ENCODE data around the gene TET1. TPM values are rescaled to one million over a fixed set of nuclear protein-coding genes. Genes with fewer than 3 reads are reported as not detected.
"Not testable (repeated sequence)": the region's sequence is repeated elsewhere in the genome, so short reads cannot be mapped to it uniquely, and the experiment has no call there.

TET1 gene
- total RNA-seq, 1 donor from 2014 or later: 3.6 TPM

DNA sequence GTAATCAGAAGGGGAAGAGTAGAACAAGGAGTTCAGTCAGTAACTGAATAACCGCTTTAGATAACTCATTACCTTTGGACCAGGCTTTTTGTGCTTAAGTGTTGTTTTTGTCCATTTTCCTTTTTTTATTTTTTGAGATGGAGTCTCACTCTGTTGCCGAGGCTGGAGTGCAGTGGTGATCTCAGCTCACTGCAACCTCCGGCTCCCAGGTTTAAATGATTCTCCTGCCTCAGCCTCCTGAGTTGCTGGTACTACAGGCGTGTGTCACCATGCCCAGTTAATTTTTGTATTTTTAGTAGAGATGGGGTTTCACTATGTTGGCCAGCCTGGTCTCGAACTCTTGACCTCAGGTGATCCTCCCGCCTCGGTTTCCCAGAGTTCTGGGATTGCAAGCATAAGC lies 175.6 kb downstream of the TET1 start:
- DNase-seq; ATAC-seq; intact Hi-C loops (cut with micrococcal nuclease): not testable (repeated sequence)

DNA sequence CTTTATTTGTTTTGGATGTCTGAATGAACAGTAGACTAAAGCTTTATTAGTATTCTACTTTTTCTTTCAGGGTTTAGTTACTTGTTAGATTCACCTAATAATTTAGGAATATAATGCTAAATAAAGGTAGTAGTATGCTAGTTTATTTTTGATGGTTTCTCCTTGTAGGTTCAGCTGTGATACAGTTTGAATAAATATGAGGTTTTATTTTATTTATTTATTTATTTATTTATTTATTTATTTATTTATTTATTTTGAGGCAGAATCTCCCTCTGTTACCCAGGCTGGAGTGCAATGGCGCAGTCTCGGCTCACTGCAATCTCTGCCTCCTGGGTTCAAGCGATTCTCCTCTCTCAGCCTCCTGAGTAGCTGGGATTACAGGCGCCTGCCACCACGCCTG lies 180.5 kb downstream of the TET1 start:
- intact Hi-C loops (cut with micrococcal nuclease); ATAC-seq; DNase-seq: not testable (repeated sequence)

DNA sequence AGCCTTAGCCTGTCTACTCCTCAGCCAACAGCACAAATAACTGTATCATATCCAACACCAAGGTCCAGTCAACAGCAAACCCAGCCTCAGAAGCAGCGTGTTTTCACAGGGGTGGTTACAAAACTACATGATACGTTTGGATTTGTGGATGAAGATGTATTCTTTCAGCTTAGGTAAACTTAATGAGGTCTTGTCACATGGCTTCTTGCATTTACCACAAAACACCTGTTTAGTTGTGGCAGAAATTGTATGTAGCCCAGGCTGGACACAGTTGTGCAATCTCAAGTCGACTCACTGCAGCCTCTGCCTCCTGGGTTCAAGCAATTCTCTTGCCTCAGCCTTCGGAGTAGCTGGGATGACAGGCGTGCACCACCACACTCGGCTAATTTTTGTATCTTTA lies 182.3 kb downstream of the TET1 start:
- intact Hi-C loops (cut with micrococcal nuclease): no loop called here
- DNase-seq (no peak), ATAC-seq (no peak)

Other genes starting within 250 kb of the TET1 start
- gene HNRNPH3, start 228.3 kb upstream of the TET1 start, total RNA-seq: 133 TPM
- 4.6 TPM for gene PBLD, start 227.4 kb upstream of the TET1 start, total RNA-seq
- 8.6 TPM for gene RUFY2, start 153.1 kb upstream of the TET1 start, total RNA-seq
- 1.5 TPM for gene DNA2, start 88.4 kb upstream of the TET1 start, total RNA-seq
- gene SLC25A16, start 32.8 kb upstream of the TET1 start, total RNA-seq: 13.1 TPM
- gene CCAR1, start 160.9 kb downstream of the TET1 start, total RNA-seq: 21.5 TPM